Measurements from ENCODE around the gene KAT14. TPM values are rescaled to one million over a fixed set of nuclear protein-coding genes. Genes with fewer than 3 reads are reported as not detected.
A peak's percentile ranks its signal among the peaks of the same experiment; 100 is the strongest.

Gene KAT14
- total RNA-seq, 4 donors from 2014 or later, result 14.1 to 18.2 (median 16.3) TPM

DNA sequence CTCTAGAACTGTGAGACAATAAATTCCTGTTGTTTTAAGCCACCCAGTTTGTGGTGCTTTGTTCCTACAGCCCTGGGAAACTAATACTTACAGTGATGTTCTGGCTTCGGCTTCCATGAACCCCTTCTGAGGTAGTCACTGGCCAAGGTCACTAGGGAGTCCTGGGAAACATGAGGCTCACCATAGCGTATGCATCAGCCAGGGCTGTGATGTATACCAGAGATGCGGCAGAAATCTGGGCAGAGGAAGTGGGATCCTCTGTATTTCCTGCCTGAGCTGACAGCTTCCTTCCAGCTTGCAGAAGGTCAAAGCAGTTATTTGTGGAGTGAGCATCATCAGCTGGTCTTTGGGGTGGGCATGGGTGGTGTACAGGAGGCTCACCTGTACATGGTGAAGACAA lies 27.9 kb downstream of the KAT14 start:
- H3K36me3 ChIP-seq, result peaks cover 16 to 57% (median 39%) of the 10 kb centered on the region in 4 donors
- intact Hi-C loops (cut with DNase I), result no loop called here
- WGBS, result 72% methylated on average over 3 of the region's 3 CpGs
- DNase-seq (ENCODE audit: extremely low spot score), result no peak
- no peak overlapping the region for H3K4me3 ChIP-seq
- no peaks in the 10 kb centered on the region for H3K9me3 ChIP-seq
- no peaks in the 10 kb centered on the region for H3K27me3 ChIP-seq
- peak overlapping the region; percentile 3 to 48 (median 27) for H3K27ac ChIP-seq (replicated peaks in 1 of 4)
- H3K4me1 ChIP-seq, result peaks cover 0 to 27% (median 18%) of the 10 kb centered on the region in 4 donors
- TF ChIP-seq POLR2AphosphoS5 (IDR thresholded peaks at IDR 0.05) (no peak), EP300 (IDR thresholded peaks at IDR 0.05) (no peak), POLR2A (IDR thresholded peaks at IDR 0.05; ENCODE audit: low read depth) (no peak)
- TF ChIP-seq, protein P1, sequence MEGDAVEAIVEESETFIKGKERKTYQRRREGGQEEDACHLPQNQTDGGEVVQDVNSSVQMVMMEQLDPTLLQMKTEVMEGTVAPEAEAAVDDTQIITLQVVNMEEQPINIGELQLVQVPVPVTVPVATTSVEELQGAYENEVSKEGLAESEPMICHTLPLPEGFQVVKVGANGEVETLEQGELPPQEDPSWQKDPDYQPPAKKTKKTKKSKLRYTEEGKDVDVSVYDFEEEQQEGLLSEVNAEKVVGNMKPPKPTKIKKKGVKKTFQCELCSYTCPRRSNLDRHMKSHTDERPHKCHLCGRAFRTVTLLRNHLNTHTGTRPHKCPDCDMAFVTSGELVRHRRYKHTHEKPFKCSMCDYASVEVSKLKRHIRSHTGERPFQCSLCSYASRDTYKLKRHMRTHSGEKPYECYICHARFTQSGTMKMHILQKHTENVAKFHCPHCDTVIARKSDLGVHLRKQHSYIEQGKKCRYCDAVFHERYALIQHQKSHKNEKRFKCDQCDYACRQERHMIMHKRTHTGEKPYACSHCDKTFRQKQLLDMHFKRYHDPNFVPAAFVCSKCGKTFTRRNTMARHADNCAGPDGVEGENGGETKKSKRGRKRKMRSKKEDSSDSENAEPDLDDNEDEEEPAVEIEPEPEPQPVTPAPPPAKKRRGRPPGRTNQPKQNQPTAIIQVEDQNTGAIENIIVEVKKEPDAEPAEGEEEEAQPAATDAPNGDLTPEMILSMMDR (IDR thresholded peaks at IDR 0.05), result no peak

DNA sequence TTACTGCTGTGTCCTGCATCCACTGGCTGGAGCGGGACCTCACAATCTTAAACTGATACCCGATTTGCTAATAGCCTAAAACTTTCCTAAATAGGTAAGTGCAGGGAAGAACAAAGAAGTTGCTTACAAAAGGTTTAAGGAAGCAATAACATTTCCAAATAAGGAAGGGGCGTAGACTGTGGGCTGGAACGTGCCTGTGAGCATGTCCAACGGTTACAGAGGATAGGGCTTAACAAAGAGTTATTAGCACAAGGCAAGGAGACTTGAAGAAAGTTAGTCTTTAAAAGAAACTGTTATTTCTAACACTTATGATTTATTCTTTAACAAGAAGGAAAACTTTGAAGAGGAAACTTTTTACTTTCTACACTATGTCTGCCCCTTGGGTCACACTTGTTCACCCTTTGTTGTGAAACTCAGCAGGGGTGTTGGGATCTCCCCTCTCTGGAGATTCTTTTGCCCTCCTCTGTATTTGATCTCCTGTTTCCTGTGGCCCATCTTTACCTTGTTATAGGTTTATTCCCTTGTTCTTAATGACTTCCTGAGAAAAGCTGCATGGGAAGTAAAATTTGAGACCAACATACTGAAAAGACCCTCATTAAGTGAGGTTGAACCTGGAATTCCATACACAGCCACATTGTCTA lies 28.7 kb downstream of the KAT14 start:
- Histone ChIP-seq H3K36me3 (peaks cover 12 to 53% (median 35%) of the 10 kb centered on the region in 4 donors), H3K27ac (replicated peaks in 1 of 4) (peak overlapping the region; percentile 36 to 61 (median 49)), H3K4me3 (no peak overlapping the region), H3K9me3 (no peaks in the 10 kb centered on the region), H3K27me3 (no peaks in the 10 kb centered on the region), H3K4me1 (peaks cover 0 to 27% (median 18%) of the 10 kb centered on the region in 4 donors)
- no peak for TF ChIP-seq EP300 (IDR thresholded peaks at IDR 0.05)
- no peak for TF ChIP-seq POLR2AphosphoS5 (IDR thresholded peaks at IDR 0.05)
- TF ChIP-seq, protein P1 (IDR thresholded peaks at IDR 0.05), result no peak
- TF ChIP-seq POLR2A (IDR thresholded peaks at IDR 0.05; ENCODE audit: low read depth), result no peak
- WGBS, result 67% methylated on average over 5 of the region's 5 CpGs
- intact Hi-C loops (cut with DNase I), result no loop called here
- no peak for DNase-seq (ENCODE audit: extremely low spot score)

DNA sequence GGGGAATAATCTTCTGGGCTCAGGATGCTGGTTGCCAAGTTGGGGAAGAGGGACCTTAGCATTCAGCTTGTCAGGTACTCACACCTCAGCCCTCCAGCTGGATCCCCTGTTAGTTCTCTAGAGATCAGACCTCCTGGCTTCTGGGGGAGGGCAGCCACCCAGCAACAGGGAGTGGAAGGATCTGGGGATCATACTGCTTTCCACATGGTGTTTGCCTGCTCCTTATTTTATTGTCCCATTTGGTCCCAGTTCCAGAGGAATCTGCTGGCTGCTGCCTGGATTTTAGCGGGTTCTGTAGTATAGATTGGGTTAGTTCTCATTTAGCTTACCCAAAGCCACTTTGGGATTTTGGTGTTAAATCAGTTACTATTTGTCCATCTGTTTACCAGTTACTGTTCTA lies 29.3 kb downstream of the KAT14 start:
- Histone ChIP-seq H3K9me3 (no peaks in the 10 kb centered on the region), H3K27ac (replicated peaks in 1 of 4) (peak overlapping the region; percentile 25 to 61 (median 49)), H3K36me3 (peaks cover 12 to 53% (median 31%) of the 10 kb centered on the region in 4 donors), H3K4me3 (no peak overlapping the region), H3K27me3 (no peaks in the 10 kb centered on the region), H3K4me1 (peaks cover 0 to 27% (median 18%) of the 10 kb centered on the region in 4 donors)
- no peak for DNase-seq (ENCODE audit: extremely low spot score)
- intact Hi-C loops (cut with DNase I), result no loop called here
- TF ChIP-seq EP300 (IDR thresholded peaks at IDR 0.05) (no peak), POLR2AphosphoS5 (IDR thresholded peaks at IDR 0.05) (no peak), POLR2A (IDR thresholded peaks at IDR 0.05; ENCODE audit: low read depth) (no peak)
- TF ChIP-seq, protein P1 (IDR thresholded peaks at IDR 0.05), result no peak
- WGBS, result 92% methylated on average over 1 of the region's 1 CpG

DNA sequence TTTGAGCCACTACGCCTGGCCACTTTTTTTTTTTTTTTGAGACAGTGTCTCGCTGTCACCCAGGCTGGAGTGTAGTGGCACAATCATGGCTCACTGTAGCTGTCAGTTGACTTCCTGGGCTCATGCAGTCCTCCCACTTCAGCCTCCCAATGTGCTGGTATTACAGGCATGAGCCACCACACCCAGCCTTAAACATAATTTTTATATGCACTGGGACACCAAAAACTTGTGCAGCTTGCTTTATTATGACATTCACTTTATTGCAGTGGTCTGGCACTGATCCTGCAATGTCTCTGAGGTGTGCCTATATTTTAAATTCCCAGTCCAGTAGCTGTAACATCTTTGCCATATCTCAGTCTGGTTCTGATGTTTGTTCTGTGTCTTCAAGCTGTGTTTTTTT lies 34.7 kb downstream of the KAT14 start:
- intact Hi-C loops (cut with DNase I), result no loop called here
- Histone ChIP-seq H3K27me3 (no peaks in the 10 kb centered on the region), H3K27ac (replicated peaks in 1 of 4) (no peak overlapping the region), H3K36me3 (peaks cover 0 to 42% (median 5%) of the 10 kb centered on the region in 4 donors), H3K9me3 (no peaks in the 10 kb centered on the region), H3K4me3 (no peak overlapping the region), H3K4me1 (no peaks in the 10 kb centered on the region)
- TF ChIP-seq, protein P1 (IDR thresholded peaks at IDR 0.05), result no peak
- TF ChIP-seq POLR2AphosphoS5 (IDR thresholded peaks at IDR 0.05) (no peak), EP300 (IDR thresholded peaks at IDR 0.05) (no peak), POLR2A (IDR thresholded peaks at IDR 0.05; ENCODE audit: low read depth) (no peak)
- WGBS, result 96% methylated on average over 2 of the region's 2 CpGs
- DNase-seq (ENCODE audit: extremely low spot score), result no peak

Data from esophagus muscularis mucosa (tissue), 4 donors.